Measurements from ENCODE around the gene ADARB2.

DNA sequence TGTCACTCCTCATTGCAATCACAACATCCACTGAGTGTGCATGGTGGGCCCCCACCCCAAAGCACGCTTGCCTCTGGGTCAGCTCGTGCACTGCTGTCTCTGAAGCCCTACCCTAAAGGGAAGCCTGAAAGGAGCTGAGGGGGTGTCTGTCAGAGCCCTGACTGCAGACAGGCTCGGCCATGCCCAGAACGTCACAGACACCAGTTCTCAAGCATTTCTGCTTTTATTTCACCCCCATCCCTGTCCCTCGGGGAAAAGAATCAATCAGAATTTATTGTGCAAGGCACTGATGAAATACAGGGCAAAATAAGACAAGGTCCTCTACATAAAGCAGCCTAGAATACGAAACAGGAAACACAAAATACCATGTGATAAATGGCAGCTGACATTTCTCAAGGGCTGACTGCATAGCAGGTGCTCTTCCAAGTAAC is 449.3 kb downstream of the ADARB2 start:
- TF ChIP-seq EZH2phosphoT487 (IDR thresholded peaks at IDR 0.05; ENCODE audit: insufficient read depth, low read depth), result no peak
- TF ChIP-seq EZH2 (IDR thresholded peaks at IDR 0.05; ENCODE audit: insufficient read depth, poor library complexity, severe bottlenecking), result no peak
